G401 (cell line): ENCODE results near the gene CILP. TPM values are rescaled to one million over a fixed set of nuclear protein-coding genes. Genes with fewer than 3 reads are reported as not detected.
"Not testable (repeated sequence)": the region's sequence is repeated elsewhere in the genome, so short reads cannot be mapped to it uniquely, and the experiment has no call there.

ENCODE experiments used
- DNase-seq: peaks from one replicate; pipeline ENCODE4 v3.0.0-alpha.2; 2015; ENCODE audit warnings: low spot score
- in situ Hi-C: cut with HindIII; loops from 2 replicates; pipeline ENCODE4 v1.10.0; 2016; ENCODE audit warnings: low sequenced_read_pairs, mixed read lengths
- total RNA-seq: library from RNA; depleted of rRNA; stranded (reverse); fragments of >200 nt; shearing (Covaris generic); gene quantifications from 2 replicates; pipeline ENCODE4 v1.2.3, GENCODE V29; 2014

The CILP gene
- total RNA-seq, 1 experiment from 2014 or later: not detected

- no peak for DNase-seq
Observed at GRCh38 chr15:65231306-65231705, 20.0 kb upstream of the CILP start.

DNA sequence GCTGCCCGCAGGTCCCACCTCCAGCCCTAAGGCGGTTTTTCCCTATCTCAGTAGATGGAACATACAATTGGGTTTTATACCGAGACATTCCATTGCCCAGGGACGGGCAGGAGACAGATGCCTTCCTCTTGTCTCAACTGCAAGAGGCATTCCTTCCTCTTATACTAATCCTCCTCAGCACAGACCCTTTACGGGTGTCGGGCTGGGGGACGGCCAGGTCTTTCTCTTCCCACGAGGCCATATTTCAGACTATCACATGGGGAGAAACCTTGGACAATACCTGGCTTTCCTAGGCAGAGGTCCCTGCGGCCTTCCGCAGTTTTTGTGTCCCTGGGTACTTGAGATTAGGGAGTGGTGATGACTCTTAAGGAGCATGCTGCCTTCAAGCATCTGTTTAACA, 15.6 kb upstream of the CILP start:
- in situ Hi-C loops, DNase-seq: not testable (repeated sequence)

More at GRCh38 chr15:65231306-65231705, 20.0 kb upstream of the CILP start:
- in situ Hi-C loops: no loop called here

DNA sequence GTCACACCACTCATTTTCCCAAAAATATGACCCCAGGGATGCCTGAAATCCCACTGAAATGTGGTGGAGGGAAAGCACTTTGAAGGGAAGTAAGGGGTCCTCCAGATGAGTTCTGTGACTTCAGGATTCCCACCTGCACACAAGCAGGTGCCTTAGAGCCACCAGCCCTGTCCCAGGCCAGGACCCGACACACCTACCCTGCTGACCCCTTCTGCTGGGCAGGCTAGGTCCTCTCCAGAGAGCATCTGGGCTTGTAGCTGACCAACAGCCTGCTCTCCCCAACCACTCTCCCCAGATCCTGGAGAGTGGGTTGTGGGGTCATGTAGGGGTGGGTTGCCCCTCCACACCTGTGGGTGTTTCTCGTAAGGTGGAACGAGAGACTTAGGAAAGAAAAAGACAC, 14.9 kb upstream of the CILP start:
- DNase-seq: no peak
- in situ Hi-C loops: no loop called here

GRCh38 chr15:65223996-65224395, 12.7 kb upstream of the CILP start:
- no peak for DNase-seq
- in situ Hi-C loops: no loop called here

DNA sequence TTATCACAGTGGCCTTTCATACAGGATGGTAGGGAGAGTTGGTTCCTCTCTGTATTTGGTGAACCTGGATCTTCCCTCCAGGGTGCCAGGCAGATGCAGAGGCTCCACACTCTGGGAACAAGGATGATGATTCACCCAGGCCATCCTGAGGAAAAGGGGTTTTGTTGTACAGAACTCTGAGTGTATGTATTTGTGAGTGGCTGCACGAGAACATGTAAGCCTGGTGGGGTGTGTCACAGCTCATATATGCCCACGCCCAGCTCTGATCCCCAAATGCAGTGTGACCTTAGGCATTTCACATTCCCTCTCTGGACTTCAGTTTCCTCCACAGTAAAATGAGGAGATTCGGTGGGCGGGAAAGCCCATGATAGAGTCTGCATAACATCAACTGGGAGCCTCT, 11.6 kb upstream of the CILP start:
- in situ Hi-C loops: no loop called here
- DNase-seq: no peak

- no peak for DNase-seq
- in situ Hi-C loops: no loop called here
Observed at GRCh38 chr15:65221697-65222096, 10.4 kb upstream of the CILP start.

GRCh38 chr15:65219137-65219536, 7.9 kb upstream of the CILP start:
- in situ Hi-C loops: no loop called here
- no peak for DNase-seq

DNA sequence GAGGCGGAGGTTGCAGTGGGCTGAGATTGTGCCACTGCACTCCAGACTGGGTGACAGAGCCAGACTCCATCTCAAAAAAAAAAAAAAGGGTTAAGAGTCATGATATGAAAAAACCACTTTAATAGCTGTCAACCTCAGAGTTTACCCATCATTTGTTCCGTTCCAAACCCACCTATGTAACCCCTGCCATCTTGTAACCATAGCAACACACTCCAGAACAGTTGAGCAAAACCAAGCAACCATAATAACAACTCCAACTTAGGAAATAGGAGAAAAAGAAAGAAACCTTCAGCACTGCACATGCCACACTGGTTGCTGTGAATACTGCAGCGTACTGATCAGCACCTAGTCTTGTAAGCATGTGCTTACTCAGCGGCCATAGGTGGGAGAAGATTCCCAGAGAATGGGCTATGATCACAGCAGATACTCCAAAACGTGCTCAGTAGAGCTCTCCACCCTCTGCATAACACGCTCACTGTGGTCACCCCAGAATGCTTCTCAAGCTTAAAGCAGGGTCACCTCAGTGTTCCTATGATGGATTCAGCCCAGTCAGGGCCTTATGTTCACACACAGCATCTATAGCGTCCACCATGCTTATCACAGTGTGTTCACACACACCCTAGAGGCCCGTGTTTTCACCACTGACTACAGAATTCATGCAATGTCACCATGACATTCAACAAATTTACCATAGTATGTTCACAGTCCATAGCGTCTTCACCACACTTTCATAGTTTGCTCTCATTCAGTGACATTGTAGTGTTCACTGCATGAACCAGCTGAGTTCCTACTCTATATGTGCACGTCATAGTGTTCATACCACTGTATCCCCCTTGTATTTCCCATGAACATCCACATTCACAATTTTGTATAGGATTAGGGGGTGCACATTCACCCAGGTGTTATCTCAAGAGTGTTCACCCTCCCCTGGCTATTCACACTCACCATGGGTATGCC, 6.5 kb upstream of the CILP start:
- in situ Hi-C loops: no loop called here
- DNase-seq: no peak

- in situ Hi-C loops: no loop called here
- no peak for DNase-seq
Observed at GRCh38 chr15:65215496-65215895, 4.2 kb upstream of the CILP start.

DNA sequence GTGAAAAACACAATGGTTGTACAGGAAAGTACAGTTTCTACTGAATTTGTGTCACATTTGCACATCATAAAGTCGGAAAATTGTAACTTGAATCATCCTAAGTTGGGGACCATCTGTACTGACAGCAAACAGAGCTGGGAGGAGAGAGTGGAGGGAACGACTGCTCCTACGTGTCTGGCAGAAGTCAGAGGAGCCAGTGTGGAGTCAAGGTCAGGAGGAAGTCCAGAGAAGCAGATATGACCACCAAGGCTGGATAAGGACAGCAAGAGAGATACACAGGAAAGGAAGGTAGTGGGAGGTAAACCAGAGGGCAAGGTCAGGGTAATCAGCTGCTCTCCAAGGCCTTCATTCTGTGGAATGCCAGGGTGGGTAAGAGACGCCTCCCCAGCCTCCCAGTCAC, 2.7 kb upstream of the CILP start:
- no peak for DNase-seq
- in situ Hi-C loops: no loop called here

DNA sequence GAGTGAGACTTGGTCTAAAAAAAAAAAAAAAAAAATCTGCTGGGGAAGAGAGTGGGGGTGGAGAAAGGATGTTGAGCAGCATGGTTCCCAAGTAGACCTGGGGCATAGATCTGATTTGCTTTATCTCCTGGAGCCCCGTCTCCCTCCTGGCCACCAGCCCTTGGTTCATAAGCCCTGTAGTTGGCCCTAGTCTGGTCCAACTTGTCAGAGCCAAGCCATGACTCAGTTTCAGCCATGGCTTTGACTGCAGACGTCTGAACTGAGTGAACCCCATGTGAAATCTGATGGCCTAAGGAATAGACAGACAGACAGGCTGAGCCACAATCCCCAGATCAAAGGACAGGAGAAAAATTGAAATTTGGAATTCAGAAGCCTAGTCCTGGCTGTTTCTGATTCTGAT, 2.0 kb upstream of the CILP start:
- in situ Hi-C loops: no loop called here
- no peak for DNase-seq

DNA sequence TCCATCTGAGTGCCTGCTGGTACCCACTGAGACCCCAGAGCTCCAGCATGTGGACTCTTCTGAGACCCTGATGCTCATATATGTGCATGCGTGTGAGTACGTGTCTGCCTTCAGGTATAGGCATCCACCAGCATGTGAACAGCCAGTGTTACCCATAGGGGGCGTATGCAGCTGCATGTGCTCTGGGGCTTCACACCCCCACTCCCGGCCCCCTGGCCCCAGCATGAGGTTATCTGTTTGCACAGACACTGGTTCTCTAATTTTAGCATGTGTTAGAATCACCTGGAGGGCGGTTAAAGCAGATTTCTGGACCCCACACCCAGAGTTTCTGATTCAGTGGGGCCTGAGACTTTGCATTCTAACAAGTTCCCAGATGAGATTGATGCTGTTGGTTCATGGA, 824 bp upstream of the CILP start:
- in situ Hi-C loops: no loop called here

DNA sequence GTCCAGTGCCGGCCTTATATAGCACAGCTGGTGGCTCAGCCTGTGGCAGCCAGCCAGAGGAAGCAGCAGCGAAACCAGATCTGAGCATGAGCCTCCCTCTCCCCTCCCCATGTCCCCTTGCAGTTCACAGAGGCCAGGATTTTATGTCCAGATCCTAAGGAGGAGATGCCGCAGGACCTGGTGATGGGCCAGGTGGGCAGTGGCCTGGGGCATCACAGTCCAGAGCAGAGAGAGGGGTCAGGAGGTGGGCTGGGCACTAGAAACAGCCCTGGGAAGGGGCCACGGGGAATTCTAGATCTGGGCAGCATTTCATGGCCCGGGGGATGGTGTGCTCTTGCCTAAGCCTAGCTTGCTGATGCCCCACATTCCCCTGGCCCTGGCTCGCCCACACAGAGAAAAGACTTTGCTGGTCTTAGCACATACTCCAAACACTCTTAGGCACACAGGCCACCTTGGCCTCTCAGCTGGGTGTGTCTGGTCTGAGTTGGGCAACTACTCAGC, 259 bp upstream of the CILP start:
- DNase-seq: no peak
- in situ Hi-C loops: no loop called here

More for the DNA sequence above, 824 bp upstream of the CILP start:
- no peak for DNase-seq

- no peak for DNase-seq
- in situ Hi-C loops: no loop called here
Observed at GRCh38 chr15:65209701-65210643, 1.3 kb downstream of the CILP start.

- in situ Hi-C loops: no loop called here
- DNase-seq: no peak
Observed at GRCh38 chr15:65208647-65209046, 2.6 kb downstream of the CILP start.

DNA sequence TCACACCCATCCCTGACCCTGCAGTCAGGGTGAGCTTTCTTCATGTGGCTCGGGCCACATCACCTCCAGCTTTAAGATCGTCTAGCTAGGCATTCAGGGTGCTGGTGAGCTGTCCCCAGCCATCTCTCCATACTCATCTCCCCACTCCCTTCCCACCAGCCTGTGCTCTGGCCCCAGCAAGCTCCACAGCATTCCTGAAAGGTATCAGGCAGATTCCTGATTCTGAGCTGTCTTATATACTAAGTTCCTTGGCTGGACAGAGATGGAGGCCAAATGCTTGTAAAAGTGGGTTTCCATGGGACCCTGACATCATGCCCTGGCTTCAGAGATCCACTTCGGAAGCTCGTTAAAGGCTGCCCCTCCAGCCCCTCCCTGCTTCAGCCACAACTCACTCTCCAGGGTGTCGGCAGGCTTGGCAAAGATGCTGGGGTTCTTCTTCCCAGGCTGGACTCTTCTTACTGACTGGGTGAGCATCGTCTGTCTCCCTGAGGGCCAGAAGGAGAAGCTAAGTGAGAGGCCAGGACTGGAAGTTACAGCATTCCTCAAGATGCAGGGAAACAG, 3.9 kb downstream of the CILP start:
- no peak for DNase-seq
- in situ Hi-C loops: no loop called here

DNA sequence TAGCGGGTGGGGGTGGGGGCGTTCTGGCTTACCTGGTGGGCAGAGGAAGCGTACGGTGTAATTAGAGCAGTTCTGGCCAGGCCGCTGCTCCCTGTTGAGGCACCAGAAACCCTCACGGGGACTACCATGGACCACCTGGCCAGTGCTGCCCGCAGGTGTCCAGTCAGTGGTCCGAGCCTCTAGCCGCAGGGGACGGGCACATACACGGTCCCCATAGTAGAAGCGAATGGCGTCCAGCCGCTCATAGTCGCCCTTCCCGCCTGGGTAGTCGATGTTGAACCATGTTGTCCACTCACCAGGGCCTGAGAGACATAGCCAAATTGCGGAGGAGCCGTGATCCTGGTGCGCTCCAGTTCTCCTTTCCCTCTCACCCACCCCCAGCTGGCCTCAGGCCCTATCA, 4.5 kb downstream of the CILP start:
- in situ Hi-C loops: no loop called here
- DNase-seq: no peak

GRCh38 chr15:65204931-65205660, 6.2 kb downstream of the CILP start:
- no peak for DNase-seq
- in situ Hi-C loops: no loop called here
